H1 (cell line): Measurements from ENCODE around the gene TBL2. TPM values are rescaled to one million over a fixed set of nuclear protein-coding genes. Genes with fewer than 3 reads are reported as not detected.

Experiments used
- CTCF ChIA-PET: fragments of 300-600 bp; sonication (Branson Sonifier 250); formaldehyde crosslinking; loops from one replicate; lab custom pipeline; 2021; ENCODE audit not compliant: partially characterized antibody; lab: Charles Lee
- POLR2A ChIA-PET: fragments of 300-600 bp; sonication (Branson Sonifier 250); formaldehyde crosslinking; loops from one replicate; lab custom pipeline; 2021; ENCODE audit warnings: inconsistent platforms; ENCODE audit not compliant: partially characterized antibody; lab: Charles Lee
- DNase-seq, 2 experiments: peaks; one replicate each; pipeline versions ENCODE4 v3.0.0 to v3.0.0-alpha.2; 2010 to 2022; ENCODE audit warnings: low spot score in 2 of 2, low read depth in 1 of 2, mixed read lengths in 1 of 2
- FAIRE-seq: peaks from 2 replicates; lab custom pipeline; 2011; peaks lifted over from hg19 to GRCh38; lab: Jason Lieb, UNC
- H2AFZ ChIP-seq: 2 replicates; pipeline ENCODE4 v1.8.1; 2012; ENCODE audit warnings: low read length, inconsistent platforms
- H2AK5ac ChIP-seq: 2 replicates; pipeline ENCODE4 v1.6.1; 2013; ENCODE audit warnings: low read depth, low read length
- H2BK120ac ChIP-seq: replicated peaks from 2 replicates; pipeline ENCODE3; 2013; ENCODE audit warnings: low read depth, low read length, inconsistent platforms
- H2BK12ac ChIP-seq: 2 replicates; pipeline ENCODE4 v1.6.1; 2013; ENCODE audit warnings: low read depth, low read length
- H2BK15ac ChIP-seq: 2 replicates; pipeline ENCODE4 v1.6.1; 2013; ENCODE audit warnings: low read length
- H2BK20ac ChIP-seq: 2 replicates; pipeline ENCODE4 v1.6.1; 2013; ENCODE audit warnings: low read length
- H2BK5ac ChIP-seq: 2 replicates; pipeline ENCODE4 v1.6.1; 2013; ENCODE audit warnings: low read depth, low read length
- H3K14ac ChIP-seq: 2 replicates; pipeline ENCODE4 v1.6.1; 2013; ENCODE audit warnings: inconsistent platforms; ENCODE audit not compliant: insufficient read length
- H3K18ac ChIP-seq: 2 replicates; pipeline ENCODE4 v1.6.1; 2013; ENCODE audit warnings: low read length; ENCODE audit errors: extremely low read depth
- H3K23ac ChIP-seq: 2 replicates; pipeline ENCODE4 v1.6.1; 2013; ENCODE audit warnings: inconsistent platforms; ENCODE audit not compliant: insufficient read length
- H3K23me2 ChIP-seq: 2 replicates; pipeline ENCODE4 v1.6.1; 2013; ENCODE audit warnings: low read depth, low read length
- H3K27ac ChIP-seq: 2 replicates; pipeline ENCODE4 v1.6.1; 2011; ENCODE audit warnings: low read depth, low read length, inconsistent platforms
- H3K27me3 ChIP-seq, 4 experiments: replicated peaks in 1 of 4; 1 replicate in 1 of 4; 2 replicates in 3 of 4; pipeline versions ENCODE4 v1.6.1 to v1.8.1; 2011 to 2013; ENCODE audit warnings: low read length in 3 of 4, mild to moderate bottlenecking in 3 of 4, inconsistent platforms in 2 of 4, mixed read lengths in 2 of 4, moderate library complexity in 1 of 4; ENCODE audit not compliant: control insufficient read depth in 3 of 4, insufficient read depth in 3 of 4; ENCODE audit errors: extremely low read depth in 1 of 4
- H3K36me3 ChIP-seq, 4 experiments: 2 replicates each; pipeline versions ENCODE4 v1.6.1 to v1.8.1; 2011 to 2013; ENCODE audit warnings: mild to moderate bottlenecking in 4 of 4, low read length in 3 of 4, moderate library complexity in 2 of 4, control low read depth in 1 of 4, inconsistent platforms in 1 of 4; ENCODE audit not compliant: insufficient read depth in 4 of 4, control insufficient read depth in 2 of 4
- H3K4ac ChIP-seq: replicated peaks from 2 replicates; pipeline ENCODE3; 2013; ENCODE audit warnings: low read length, low read depth, mixed read lengths, inconsistent platforms; ENCODE audit not compliant: insufficient read length
- H3K4me1 ChIP-seq, 4 experiments: replicated peaks in 1 of 4; 1 replicate in 1 of 4; 2 replicates in 3 of 4; pipeline versions ENCODE4 v1.6.1 to v1.8.1; 2011 to 2013; ENCODE audit warnings: low read length in 3 of 4, inconsistent platforms in 2 of 4, mixed read lengths in 1 of 4; ENCODE audit not compliant: insufficient read depth in 4 of 4, control insufficient read depth in 3 of 4
- H3K4me2 ChIP-seq, 2 experiments: 2 replicates each; pipeline versions ENCODE4 v1.6.1 to v1.8.1; 2011 to 2013; ENCODE audit warnings: low read depth in 2 of 2, low read length in 2 of 2, control low read depth in 1 of 2, inconsistent platforms in 1 of 2, mild to moderate bottlenecking in 1 of 2; ENCODE audit not compliant: insufficient read depth in 1 of 2
- H3K4me3 ChIP-seq, 4 experiments: fragments of 200-600, 300-600 bp in 1 of 4; sonication (generic), shearing (Covaris generic), sonication (Bioruptor Twin) in 1 of 4; 2 replicates each; pipeline versions ENCODE4 v1.5.1 to v1.8.1; 2011 to 2016; ENCODE audit warnings: low read length in 4 of 4, low read depth in 3 of 4, control low read depth in 2 of 4, inconsistent platforms in 2 of 4, mild to moderate bottlenecking in 2 of 4, mixed read lengths in 1 of 4, moderate library complexity in 1 of 4; ENCODE audit not compliant: insufficient read depth in 2 of 4; ENCODE audit errors: extremely low read depth in 1 of 4
- H3K56ac ChIP-seq: replicated peaks from 2 replicates; pipeline ENCODE3; 2013; ENCODE audit warnings: low read depth, mild to moderate bottlenecking, mixed read lengths, low read length, inconsistent platforms; ENCODE audit not compliant: insufficient read length
- H3K79me1 ChIP-seq: 2 replicates; pipeline ENCODE4 v1.6.1; 2013; ENCODE audit warnings: low read depth, low read length, control low read depth
- H3K79me2 ChIP-seq, 2 experiments: 2 replicates each; pipeline versions ENCODE4 v1.6.1 to v1.8.1; 2012 to 2013; ENCODE audit warnings: low read length in 2 of 2, mild to moderate bottlenecking in 2 of 2, inconsistent platforms in 1 of 2; ENCODE audit not compliant: insufficient read depth in 2 of 2, control insufficient read depth in 1 of 2
- H3K9ac ChIP-seq, 4 experiments: replicated peaks in 1 of 4; 1 replicate in 1 of 4; 2 replicates in 3 of 4; pipeline versions ENCODE4 v1.6.1 to v1.8.1; 2011 to 2013; ENCODE audit warnings: low read depth in 3 of 4, low read length in 3 of 4, control low read depth in 2 of 4, mild to moderate bottlenecking in 2 of 4, moderate library complexity in 2 of 4, inconsistent platforms in 1 of 4; ENCODE audit errors: extremely low read depth in 1 of 4
- H3K9me3 ChIP-seq, 2 experiments: 2 replicates each; pipeline versions ENCODE4 v1.6.1 to v1.8.1; 2012 to 2013; ENCODE audit warnings: mild to moderate bottlenecking in 2 of 2, moderate library complexity in 2 of 2, control low read depth in 1 of 2, inconsistent platforms in 1 of 2, low read depth in 1 of 2, low read length in 1 of 2, mixed read lengths in 1 of 2; ENCODE audit not compliant: insufficient read depth in 2 of 2
- H4K20me1 ChIP-seq, 2 experiments: replicated peaks in 1 of 2; 2 replicates each; pipeline versions ENCODE3 to v1.8.1; 2011 to 2013; ENCODE audit warnings: inconsistent platforms in 2 of 2, low read length in 2 of 2, mild to moderate bottlenecking in 1 of 2; ENCODE audit not compliant: insufficient read depth in 2 of 2, control insufficient read depth in 1 of 2
- H4K5ac ChIP-seq: 2 replicates; pipeline ENCODE4 v1.6.1; 2013; ENCODE audit warnings: low read length, low read depth, mixed read lengths, inconsistent platforms; ENCODE audit not compliant: insufficient read length
- H4K8ac ChIP-seq: 2 replicates; pipeline ENCODE4 v1.8.0; 2013; ENCODE audit warnings: mild to moderate bottlenecking, moderate library complexity, low read length, inconsistent platforms; ENCODE audit not compliant: insufficient read depth; ENCODE audit errors: extremely low read depth
- H4K91ac ChIP-seq: replicated peaks from 2 replicates; pipeline ENCODE3; 2013; ENCODE audit warnings: low read length, mixed read lengths, inconsistent platforms; ENCODE audit not compliant: insufficient read length
- CREB1 ChIP-seq: IDR thresholded peaks from 2 replicates; pipeline ENCODE4 v1.6.1; 2012; ENCODE audit warnings: inconsistent platforms
- CTCF ChIP-seq, 3 experiments: IDR thresholded peaks; 1 replicate in 2 of 3; 2 replicates in 1 of 3; pipeline versions ENCODE4 v1.5.1 to v1.6.1; 2011; ENCODE audit warnings: low read length in 3 of 3, mild to moderate bottlenecking in 3 of 3, inconsistent platforms in 2 of 3, low read depth in 1 of 3, moderate library complexity in 1 of 3; ENCODE audit not compliant: insufficient read depth in 1 of 3; ENCODE audit errors: control extremely low read depth in 1 of 3
- GABPA ChIP-seq: IDR thresholded peaks from 2 replicates; pipeline ENCODE4 v1.6.1; 2011; ENCODE audit warnings: mild to moderate bottlenecking, low read length, moderate library complexity, borderline replicate concordance; ENCODE audit not compliant: insufficient read depth
- HDAC6 ChIP-seq: IDR thresholded peaks from one replicate; pipeline ENCODE4 v1.7.1; 2012; ENCODE audit warnings: low read depth, mild to moderate bottlenecking, inconsistent platforms, low read length, moderate library complexity
- NANOG ChIP-seq: IDR thresholded peaks from 2 replicates; pipeline ENCODE4 v1.6.1; 2011; ENCODE audit warnings: low read length, low read depth, mild to moderate bottlenecking, inconsistent platforms; ENCODE audit not compliant: insufficient read depth, poor library complexity, severe bottlenecking
- SRF ChIP-seq: IDR thresholded peaks from 2 replicates; pipeline ENCODE4 v1.6.1; 2011; ENCODE audit warnings: mild to moderate bottlenecking, low read depth, low read length, moderate library complexity
- TAF7 ChIP-seq: optimal IDR thresholded peaks from 2 replicates; pipeline ENCODE3; 2011; ENCODE audit warnings: low read depth, mild to moderate bottlenecking, inconsistent platforms, low read length, moderate library complexity, borderline replicate concordance
- USF2 ChIP-seq: IDR thresholded peaks from 2 replicates; pipeline ENCODE4 v1.6.1; 2011; ENCODE audit warnings: low read length, improper control_type of control experiment
- WGBS, 2 experiments: shearing (Covaris generic) in 1 of 2; methylation state at CpG; one replicate each; pipeline versions ENCODE4 v1.1.6 to v1.1.7; 2013 to 2015; ENCODE audit warnings: low lambda C conversion rate in 2 of 2, mixed read lengths in 2 of 2, inconsistent platforms in 1 of 2, low coverage in 1 of 2, missing lambda C conversion rate in 1 of 2; ENCODE audit not compliant: insufficient replicate concordance in 2 of 2, insufficient coverage in 1 of 2, insufficient read length in 1 of 2; ENCODE audit errors: extremely low coverage in 1 of 2, missing lambda C conversion rate in 1 of 2; 5-methylcytosine and 5-hydroxymethylcytosine counted together
- polyA plus RNA-seq, 7 experiments: library from polyadenylated mRNA; depleted of rRNA in 3 of 7; stranded (reverse) in 5 of 7; unstranded in 2 of 7; fragments of >200 nt in 5 of 7; fragments of 200-250 nt in 2 of 7; gene quantifications; 1 replicate in 5 of 7; 2 replicates in 1 of 7; 4 replicates in 1 of 7; pipeline versions ENCODE4 v1.2.1 to v1.2.3, GENCODE V29; 2011 to 2013; ENCODE audit warnings: missing spikeins in 2 of 7, mixed read lengths in 2 of 7
- total RNA-seq: library from RNA; stranded (reverse); fragmentation: NEBNext Ultra II Directional; extraction: Animal tissue kit (Norgen Biotek cat#: 25700); gene quantifications from 2 replicates; pipeline ENCODE4 v1.2.1, GENCODE V29; 2021

TBL2 gene
- total and polyA plus RNA-seq, 2 of the 8 experiments (the other 6 are each of a cell fraction or from before 2014, with no cell fraction given): 25.8 to 29.7 TPM

GRCh38 chr7:73612598-73613269, 34.4 kb upstream of the TBL2 start:
- Histone ChIP-seq H3K4me3 (no peak overlapping the region), H2AFZ (no peak overlapping the region), H4K91ac (no peak overlapping the region), H3K9me3 (no peaks in the 10 kb centered on the region), H3K27me3 (no peaks in the 10 kb centered on the region; a peak in 1 of 7 replicates), H3K4ac (no peak overlapping the region), H2AK5ac (no peak overlapping the region), H4K5ac (no peak overlapping the region), H3K56ac (no peak overlapping the region), H3K23ac (no peak overlapping the region), H3K79me2 (no peaks in the 10 kb centered on the region), H2BK12ac (no peak overlapping the region), H4K20me1 (peaks cover 0 to 6% of the 10 kb centered on the region in 2 experiments), H3K79me1 (no peaks in the 10 kb centered on the region), H3K23me2 (no peaks in the 10 kb centered on the region), H3K36me3 (no peaks in the 10 kb centered on the region), H3K14ac (no peak overlapping the region), H3K27ac (no peak overlapping the region), H3K9ac (no peak overlapping the region), H3K4me1 (peaks cover 0 to 3% (median 0%) of the 10 kb centered on the region in 4 experiments; a peak in 1 of 7 replicates), H3K4me2 (no peak overlapping the region; a peak in 1 of 4 replicates), H4K8ac (no peak overlapping the region), H3K18ac (no peak overlapping the region), H2BK5ac (no peak overlapping the region), H2BK15ac (no peak overlapping the region), H2BK20ac (no peak overlapping the region), H2BK120ac (no peak overlapping the region)
- DNase-seq (no peak), FAIRE-seq (no peak)
- ChIA-PET CTCF (interaction anchor here (0.9 to 17.4 kb wide), 12 partner anchors 7 to 113 kb away, joined by 3 to 136 read pairs (median 6); partner anchors contain the start of genes MLXIPL and VPS37D), POLR2A (interaction anchor here (0.9 to 1.0 kb wide), 2 partner anchors 8 to 11 kb away, joined by 3 to 4 read pairs; no protein-coding TSS in a partner anchor)
- WGBS, 2 experiments: 70% methylated on average over 11 of the region's 11 CpGs; no CpG with 5 or more reads in 1 of the 2 experiments
- peak; percentile 44; the same call in 1 of the 2 replicates for TF ChIP-seq SRF
- no peak for TF ChIP-seq NANOG
- no peak for TF ChIP-seq HDAC6
- TF ChIP-seq GABPA: no peak
- TF ChIP-seq CREB1: no peak
- no peak for TF ChIP-seq USF2
- no peak for TF ChIP-seq TAF7
- TF ChIP-seq CTCF (IDR thresholded peaks at IDR 0.05; ENCODE audit: control extremely low read depth in 1 of 3, insufficient read depth in 1 of 3, low read depth in 1 of 3, low read length in 3 of 3): peak in 2 of 3 experiments; percentile 17 to 41; a peak in 2 of 4 replicates
